ENCODE results near the gene RHOB.
A peak's percentile ranks its signal among the peaks of the same experiment; 100 is the strongest.
"Not testable (repeated sequence)": the region's sequence is repeated elsewhere in the genome, so short reads cannot be mapped to it uniquely, and the experiment has no call there.

The RHOB gene

GRCh38 chr2:20422402-20423271 is 24.2 kb upstream of the RHOB start:
- DNase-seq = peak in 1 of 5 experiments; percentile 51

- no peak for DNase-seq
These were observed 23.5 kb upstream of the RHOB start for GRCh38 chr2:20423359-20423758.

DNA sequence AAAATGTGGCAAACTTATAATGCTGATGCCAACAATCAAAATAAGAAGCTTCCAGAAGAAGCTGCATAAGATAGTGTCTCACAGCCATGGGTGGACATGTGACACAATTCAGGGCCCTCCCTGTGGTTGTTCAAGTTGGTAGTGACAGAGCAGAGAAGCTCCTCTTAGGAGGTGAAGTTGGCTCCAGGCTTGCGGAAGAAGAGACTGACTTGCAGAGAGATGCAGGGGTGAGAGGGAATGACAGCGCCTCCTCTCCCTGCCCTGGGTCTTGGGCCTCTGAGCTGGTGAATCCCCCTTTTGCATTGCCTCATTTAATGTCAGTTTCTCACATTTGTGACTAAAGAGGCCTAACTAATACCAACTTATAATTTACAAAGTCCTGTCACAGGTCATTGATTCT is 23.0 kb upstream of the RHOB start:
- no peak for DNase-seq

DNA sequence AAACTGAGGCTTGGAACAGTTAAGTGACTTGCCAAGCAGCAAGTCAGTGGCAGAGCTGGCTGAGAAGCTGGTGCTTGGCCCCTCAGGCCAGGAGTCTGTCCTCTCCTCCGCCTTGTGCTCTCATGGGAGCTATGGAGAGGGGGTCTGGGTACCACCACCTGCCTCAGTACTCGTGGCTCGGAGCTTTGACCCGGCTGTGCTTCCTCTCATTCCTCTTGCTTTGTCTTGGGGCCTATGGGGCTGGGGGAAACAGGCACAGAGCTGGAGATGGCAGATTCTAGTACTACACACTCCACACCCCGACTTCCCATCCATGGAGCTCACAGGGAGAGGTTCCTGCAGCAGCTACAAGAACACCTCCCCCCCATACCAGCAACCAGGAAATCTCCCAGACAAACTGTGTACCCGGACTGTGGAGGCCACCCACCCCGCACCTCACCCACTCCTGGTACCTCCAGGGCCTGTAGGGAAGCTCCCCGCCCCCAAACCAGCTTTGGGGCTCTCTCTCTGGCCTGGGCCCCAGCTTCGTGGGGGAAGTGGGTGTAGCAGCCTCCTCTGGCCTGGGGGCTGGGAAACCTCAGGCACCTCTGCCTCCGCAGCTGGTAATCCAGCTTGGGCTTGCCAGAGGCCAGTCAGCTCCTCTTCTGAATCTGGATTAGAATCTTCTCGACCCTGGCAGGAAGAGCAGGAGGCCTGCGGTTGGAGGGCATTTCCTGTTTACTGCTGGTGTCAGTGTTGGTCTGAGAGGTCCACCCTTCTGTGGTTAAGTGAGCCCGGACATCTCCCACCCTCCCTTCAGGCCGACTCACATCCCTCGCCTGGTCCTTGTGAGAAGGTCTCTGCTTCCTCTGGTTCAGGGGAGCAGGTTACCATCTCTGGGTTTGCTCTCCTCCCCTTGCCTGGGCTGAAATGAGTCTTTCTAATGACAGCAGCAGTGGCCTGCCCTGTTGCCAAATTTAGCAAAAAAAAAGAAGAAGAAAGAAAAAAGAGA is 22.3 kb upstream of the RHOB start:
- peak in 1 of 5 experiments; percentile 65 for DNase-seq

- no peak for DNase-seq
These were observed 21.4 kb upstream of the RHOB start for GRCh38 chr2:20425371-20425881.

- no peak for DNase-seq
These were observed 21.0 kb upstream of the RHOB start for GRCh38 chr2:20425884-20426283.

- no peak for DNase-seq
These were observed 18.8 kb upstream of the RHOB start for GRCh38 chr2:20427931-20428526.

DNA sequence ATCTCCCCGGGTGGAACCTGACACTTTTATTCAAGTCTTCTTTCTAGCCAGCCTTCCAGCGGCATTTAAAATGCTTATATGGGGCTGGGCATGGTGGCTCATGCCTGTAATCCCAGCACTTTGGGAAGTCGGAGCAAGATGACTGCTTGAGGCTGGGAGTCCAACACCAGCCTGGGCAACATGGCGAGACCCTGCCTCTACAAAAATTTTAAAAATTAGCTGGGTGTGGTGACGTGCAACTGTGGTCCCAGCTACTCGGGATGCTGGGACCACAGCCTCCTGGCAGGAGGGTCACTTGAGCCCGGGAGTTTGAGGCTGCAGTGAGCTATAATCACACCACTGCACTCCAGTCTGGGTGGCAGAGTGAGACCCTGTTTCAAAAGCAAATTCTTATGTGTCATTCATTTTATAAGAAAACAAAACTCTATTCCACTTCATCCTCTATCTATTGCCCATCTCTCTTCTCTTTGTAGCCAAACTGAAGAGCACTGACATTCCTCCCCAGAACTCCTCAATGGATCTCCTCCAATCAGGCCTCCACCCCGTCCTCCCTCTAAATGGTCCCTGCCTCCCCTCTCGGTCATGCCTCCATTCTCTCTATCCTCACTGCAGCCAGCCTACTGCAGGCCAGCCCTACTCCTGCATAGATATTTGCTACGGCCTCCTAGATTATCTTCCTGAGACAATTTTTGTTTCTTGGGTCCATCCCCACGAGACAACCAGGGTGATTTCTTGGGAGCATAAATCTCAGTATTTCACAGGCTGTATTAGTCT is 18.0 kb upstream of the RHOB start:
- DNase-seq = no peak

DNA sequence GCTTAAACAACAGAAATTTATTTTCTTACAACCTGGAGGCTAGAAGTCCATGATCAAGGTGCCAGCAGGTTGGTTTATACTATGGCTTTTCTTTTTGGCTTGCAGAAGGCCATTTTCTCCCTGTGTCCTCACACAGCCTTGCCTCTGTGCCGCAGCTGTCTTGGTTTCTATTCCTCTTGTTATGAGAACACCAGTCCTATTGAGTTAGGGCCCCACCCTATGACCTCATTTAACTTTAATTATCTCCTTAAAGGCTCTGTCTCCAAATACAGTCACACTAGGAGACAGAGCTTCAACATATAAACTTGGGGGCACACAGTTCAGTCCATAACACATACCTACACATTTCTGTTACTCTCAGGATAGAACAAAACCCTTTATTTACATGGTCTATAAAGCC is 17.3 kb upstream of the RHOB start:
- DNase-seq = no peak

- no peak for DNase-seq
These were observed 16.8 kb upstream of the RHOB start for GRCh38 chr2:20430035-20430434.

GRCh38 chr2:20430461-20431300 is 16.2 kb upstream of the RHOB start:
- DNase-seq = no peak

DNA sequence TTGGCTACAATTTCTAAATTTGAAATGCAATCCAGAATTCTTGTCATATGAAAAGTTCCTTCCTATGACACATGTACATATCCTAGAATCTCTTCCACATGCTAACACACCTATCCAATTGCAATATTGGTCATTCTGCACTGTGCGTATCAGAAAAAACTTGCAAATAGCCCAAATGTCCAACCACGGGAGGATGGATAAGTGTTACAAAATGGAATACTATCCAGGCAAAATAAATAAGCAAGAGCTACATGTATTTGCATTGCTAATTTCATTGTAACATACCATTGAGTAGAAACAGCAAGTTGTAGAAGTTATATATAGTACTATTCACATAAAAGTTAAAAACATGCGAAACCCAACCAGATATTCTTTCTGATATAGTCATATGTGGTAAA is 15.6 kb upstream of the RHOB start:
- no peak for DNase-seq

DNA sequence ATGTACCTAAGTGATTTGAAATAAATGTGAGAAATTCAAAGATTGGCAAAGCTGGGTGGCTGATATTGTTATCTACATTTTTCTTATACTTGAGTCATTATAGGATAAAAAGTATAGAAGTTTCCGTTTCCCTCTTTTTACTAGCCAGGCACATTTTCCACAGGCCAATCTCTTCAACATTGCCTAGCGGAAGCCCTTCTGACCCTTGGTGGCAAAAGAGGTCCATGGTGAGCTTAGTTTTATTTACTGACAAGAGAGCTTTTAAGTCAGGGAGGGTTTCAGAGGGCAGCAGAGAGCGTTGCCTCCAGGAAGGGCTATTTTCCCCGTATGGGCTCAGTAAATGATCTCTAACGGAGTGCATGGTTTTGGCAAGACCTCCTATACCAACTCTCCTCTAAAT is 15.1 kb upstream of the RHOB start:
- DNase-seq = no peak

GRCh38 chr2:20432714-20433113 is 14.2 kb upstream of the RHOB start:
- DNase-seq = no peak

- DNase-seq = no peak
These were observed 13.6 kb upstream of the RHOB start for GRCh38 chr2:20433249-20433648.

- no peak for DNase-seq
These were observed 12.8 kb upstream of the RHOB start for GRCh38 chr2:20433946-20434553.

DNA sequence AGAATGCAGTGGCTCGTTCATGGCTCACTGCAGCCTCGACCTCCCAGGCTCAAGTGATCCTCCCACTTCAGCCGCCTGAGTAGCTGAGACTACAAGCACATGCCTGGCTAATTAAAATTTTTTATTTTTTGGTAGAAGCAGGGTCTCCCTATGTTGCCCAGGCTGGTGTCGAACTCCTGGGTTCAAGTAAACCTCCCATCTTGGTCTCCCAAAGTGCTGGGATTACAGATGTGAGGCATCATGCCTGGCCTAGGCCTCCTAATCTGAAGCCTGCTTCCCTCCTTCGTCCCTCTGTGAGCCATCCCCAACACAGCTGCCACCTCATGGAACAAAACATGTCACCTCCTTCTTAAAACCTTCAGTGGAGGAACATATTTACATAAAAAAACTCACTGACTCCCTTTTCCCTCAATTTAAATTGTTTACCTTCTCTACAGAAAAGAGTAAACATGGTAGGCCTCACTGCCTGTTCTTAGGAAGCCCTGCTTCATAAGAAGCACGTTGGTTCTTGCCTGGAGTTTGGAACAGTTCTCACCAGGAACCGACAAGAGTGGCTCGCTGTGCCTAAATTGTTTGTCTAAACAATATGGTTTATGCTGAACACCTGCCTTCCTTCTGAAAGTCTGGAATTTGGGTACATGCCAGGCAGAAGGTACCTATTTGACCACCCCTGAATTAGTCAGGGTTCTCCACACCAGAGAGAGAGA is 12.1 kb upstream of the RHOB start:
- no peak for DNase-seq

DNA sequence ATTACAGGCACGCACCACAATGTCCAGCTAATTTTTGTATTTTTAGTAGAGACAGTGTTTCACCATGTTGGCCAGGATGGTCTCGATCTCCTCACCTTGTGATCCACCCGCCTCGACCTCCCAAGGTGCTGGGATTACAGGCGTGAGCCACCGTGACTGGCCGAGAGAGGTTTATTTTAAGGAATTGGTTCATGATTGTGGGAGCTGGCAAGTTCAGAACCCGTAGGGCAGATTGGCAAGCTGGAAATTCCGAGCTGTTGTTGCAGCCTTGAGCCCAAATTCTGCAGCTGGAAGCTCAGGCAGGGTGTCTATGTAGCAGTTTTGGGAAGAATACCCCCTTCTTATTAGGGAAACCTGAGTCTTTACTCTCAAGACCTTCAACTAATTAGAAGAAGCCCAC is 11.4 kb upstream of the RHOB start:
- not testable (repeated sequence) for DNase-seq

GRCh38 chr2:20436716-20437470 is 10.0 kb upstream of the RHOB start:
- no peak for DNase-seq
